ENCODE results near the gene TACC2. TPM values are rescaled to one million over a fixed set of nuclear protein-coding genes. Genes with fewer than 3 reads are reported as not detected.

Gene TACC2
- total RNA-seq, 6 experiments from 2014 or later, result 16.2 to 21.1 (median 18.8) TPM

DNA sequence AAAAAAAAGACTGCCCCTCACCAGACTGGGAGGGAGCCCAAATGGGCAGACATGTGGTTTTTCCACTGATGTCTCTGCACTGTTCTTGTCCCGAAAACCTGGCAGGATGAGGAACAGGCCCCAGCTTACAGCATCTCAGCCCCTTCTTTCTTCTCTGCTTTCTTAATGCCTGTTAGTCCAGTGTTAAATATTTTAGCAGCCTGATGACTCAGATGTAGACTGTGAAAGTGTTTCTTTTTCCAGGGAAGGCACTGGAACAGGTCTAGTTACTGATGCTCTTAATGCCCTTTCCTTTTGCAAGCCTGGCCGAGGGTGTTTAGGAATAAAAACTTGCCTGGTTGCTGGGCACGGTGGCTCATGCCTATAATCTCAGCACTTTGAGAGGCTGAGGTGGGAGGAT is 107.7 kb downstream of the TACC2 start:
- intact Hi-C loops (cut with DNase I), result no loop called here
- DNase-seq, result no peak
- no peaks in the 10 kb centered on the region for H3K36me3 ChIP-seq
- no peaks in the 10 kb centered on the region for H3K4me1 ChIP-seq
- H3K27ac ChIP-seq, result no peak overlapping the region
- H3K9me3 ChIP-seq, result no peaks in the 10 kb centered on the region
- no peaks in the 10 kb centered on the region for H3K27me3 ChIP-seq
- 87% methylated on average over 3 of the region's 3 CpGs for WGBS (ENCODE audit: insufficient coverage, low coverage, low lambda C conversion rate, missing lambda C conversion rate)
- H3K4me3 ChIP-seq, result no peak overlapping the region
- no peak for ATAC-seq
- TF ChIP-seq, protein P1, sequence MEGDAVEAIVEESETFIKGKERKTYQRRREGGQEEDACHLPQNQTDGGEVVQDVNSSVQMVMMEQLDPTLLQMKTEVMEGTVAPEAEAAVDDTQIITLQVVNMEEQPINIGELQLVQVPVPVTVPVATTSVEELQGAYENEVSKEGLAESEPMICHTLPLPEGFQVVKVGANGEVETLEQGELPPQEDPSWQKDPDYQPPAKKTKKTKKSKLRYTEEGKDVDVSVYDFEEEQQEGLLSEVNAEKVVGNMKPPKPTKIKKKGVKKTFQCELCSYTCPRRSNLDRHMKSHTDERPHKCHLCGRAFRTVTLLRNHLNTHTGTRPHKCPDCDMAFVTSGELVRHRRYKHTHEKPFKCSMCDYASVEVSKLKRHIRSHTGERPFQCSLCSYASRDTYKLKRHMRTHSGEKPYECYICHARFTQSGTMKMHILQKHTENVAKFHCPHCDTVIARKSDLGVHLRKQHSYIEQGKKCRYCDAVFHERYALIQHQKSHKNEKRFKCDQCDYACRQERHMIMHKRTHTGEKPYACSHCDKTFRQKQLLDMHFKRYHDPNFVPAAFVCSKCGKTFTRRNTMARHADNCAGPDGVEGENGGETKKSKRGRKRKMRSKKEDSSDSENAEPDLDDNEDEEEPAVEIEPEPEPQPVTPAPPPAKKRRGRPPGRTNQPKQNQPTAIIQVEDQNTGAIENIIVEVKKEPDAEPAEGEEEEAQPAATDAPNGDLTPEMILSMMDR (IDR thresholded peaks at IDR 0.05), result no peak
- TF ChIP-seq POLR2A (IDR thresholded peaks at IDR 0.05), result no peak

DNA sequence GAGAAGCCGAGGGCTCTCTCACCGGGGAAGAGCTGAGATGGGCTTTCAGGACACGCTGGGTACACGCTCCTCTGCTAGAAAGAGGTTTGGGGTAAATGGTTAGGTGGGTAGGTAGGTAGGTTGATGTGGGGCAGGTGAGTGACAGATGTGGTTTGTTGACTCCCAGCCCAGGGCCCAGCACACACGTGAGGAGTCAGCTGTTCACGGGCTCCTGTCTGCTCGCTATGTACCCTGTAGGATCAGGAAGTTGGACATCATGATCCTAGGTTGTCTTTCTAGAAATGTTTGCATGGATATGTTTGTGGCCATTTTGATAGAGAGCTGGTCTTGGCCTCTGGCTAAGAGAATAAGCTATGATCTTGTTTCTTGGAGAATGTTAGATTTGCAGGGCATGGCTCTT is 109.0 kb downstream of the TACC2 start:
- no peak for ATAC-seq
- no peaks in the 10 kb centered on the region for H3K36me3 ChIP-seq
- no peak for TF ChIP-seq POLR2A (IDR thresholded peaks at IDR 0.05)
- TF ChIP-seq, protein P1 (IDR thresholded peaks at IDR 0.05), result no peak

DNA sequence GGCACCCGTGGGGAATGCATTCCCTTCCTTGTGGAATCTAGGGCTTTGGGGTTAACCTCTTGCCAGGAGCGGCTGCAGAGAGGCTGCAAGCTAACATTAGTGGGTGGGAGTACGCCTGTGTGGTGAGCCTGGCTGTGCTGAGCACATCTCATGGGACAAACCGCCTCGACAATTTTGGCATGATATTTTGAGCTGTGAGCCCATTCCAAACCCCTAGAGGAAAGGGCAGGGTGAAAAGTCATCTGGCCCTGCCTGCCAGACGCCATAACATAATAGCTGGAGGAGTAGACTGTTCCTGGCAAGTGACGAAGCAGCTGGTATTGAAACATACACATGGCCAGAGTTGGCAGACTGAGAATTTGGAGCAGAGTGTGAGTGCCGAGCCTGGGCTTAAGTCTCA is 110.0 kb downstream of the TACC2 start:
- no peak overlapping the region for H3K27ac ChIP-seq
- ATAC-seq, result no peak
- intact Hi-C loops (cut with DNase I), result no loop called here

More for the DNA sequence above, 109.0 kb downstream of the TACC2 start:
- Histone ChIP-seq H3K4me1 (no peaks in the 10 kb centered on the region), H3K27ac (no peak overlapping the region), H3K9me3 (no peaks in the 10 kb centered on the region), H3K27me3 (no peaks in the 10 kb centered on the region), H3K4me3 (no peak overlapping the region)
- intact Hi-C loops (cut with DNase I), result no loop called here
- DNase-seq, result no peak
- 71% methylated on average over 5 of the region's 7 CpGs for WGBS (ENCODE audit: insufficient coverage, low coverage, low lambda C conversion rate, missing lambda C conversion rate)

DNA sequence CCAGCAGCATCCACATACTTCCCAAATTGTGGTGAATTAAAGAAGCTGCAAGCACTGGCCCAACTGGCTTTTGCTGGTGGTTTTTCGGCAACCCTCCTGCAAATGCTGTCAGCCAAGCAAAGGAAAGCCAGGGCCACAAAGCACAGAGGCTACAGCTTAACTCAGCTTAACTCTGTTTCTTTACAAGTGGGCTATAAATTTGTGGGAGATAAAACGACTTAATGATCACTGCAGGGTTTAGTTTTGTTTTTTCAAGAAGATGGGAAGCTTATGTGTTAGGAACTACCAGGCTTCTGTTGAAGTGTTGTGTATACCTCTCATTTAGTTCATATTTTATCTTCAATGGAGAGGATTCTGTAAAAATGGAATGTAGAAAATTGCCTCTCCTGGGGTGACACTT is 110.6 kb downstream of the TACC2 start:
- no peaks in the 10 kb centered on the region for H3K36me3 ChIP-seq
- intact Hi-C loops (cut with DNase I), result no loop called here
- no peaks in the 10 kb centered on the region for H3K4me1 ChIP-seq
- no peak overlapping the region for H3K27ac ChIP-seq
- H3K9me3 ChIP-seq, result no peaks in the 10 kb centered on the region
- DNase-seq, result no peak
- H3K4me3 ChIP-seq, result no peak overlapping the region
- ATAC-seq, result no peak
- no peaks in the 10 kb centered on the region for H3K27me3 ChIP-seq
- WGBS (ENCODE audit: insufficient coverage, low coverage, low lambda C conversion rate, missing lambda C conversion rate), result 67% methylated on average over 2 of the region's 2 CpGs
- TF ChIP-seq, protein P1 (IDR thresholded peaks at IDR 0.05), result no peak
- no peak for TF ChIP-seq POLR2A (IDR thresholded peaks at IDR 0.05)

More for the DNA sequence above, 110.0 kb downstream of the TACC2 start:
- TF ChIP-seq, protein P1 (IDR thresholded peaks at IDR 0.05), result no peak
- TF ChIP-seq POLR2A (IDR thresholded peaks at IDR 0.05), result no peak
- DNase-seq, result no peak
- no peaks in the 10 kb centered on the region for H3K9me3 ChIP-seq
- no peaks in the 10 kb centered on the region for H3K36me3 ChIP-seq
- H3K27me3 ChIP-seq, result no peaks in the 10 kb centered on the region
- 79% methylated on average over 3 of the region's 8 CpGs for WGBS (ENCODE audit: insufficient coverage, low coverage, low lambda C conversion rate, missing lambda C conversion rate)
- H3K4me1 ChIP-seq, result no peaks in the 10 kb centered on the region
- H3K4me3 ChIP-seq, result no peak overlapping the region
